GM19239 (cell line): ENCODE data around the gene ACOT11.

Experiments used
- DNase-seq: peaks from one replicate; pipeline ENCODE4 v3.0.0; 2011; ENCODE audit warnings: low spot score; ENCODE audit not compliant: insufficient read length
- FAIRE-seq: peaks from 2 replicates; lab custom pipeline; 2011; peaks lifted over from hg19 to GRCh38; lab: Jason Lieb, UNC

Gene ACOT11

DNA sequence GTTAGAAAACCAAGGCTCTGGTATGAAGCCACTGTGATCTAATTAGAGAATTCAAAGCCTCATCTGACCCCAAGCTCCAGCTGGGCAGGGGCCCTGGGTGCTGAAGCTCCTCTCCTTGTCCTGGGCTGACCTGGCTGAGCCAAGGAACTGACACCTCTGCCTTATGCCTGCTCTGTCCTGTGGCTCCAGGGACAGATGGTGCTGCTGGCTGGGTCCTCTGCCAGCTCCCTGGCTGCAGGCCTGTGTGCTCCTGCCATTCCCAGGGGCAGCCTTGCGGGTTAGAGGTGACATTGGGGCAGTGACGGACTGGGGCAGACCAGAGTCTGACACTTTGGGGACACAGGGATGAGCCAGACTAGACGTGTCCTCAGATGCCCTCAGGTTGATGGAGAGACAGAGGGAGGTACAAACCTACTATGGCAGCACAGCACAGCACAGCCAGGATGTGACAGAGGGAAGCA is 11.8 kb downstream of the ACOT11 start:
- no peak for FAIRE-seq
- DNase-seq: no peak

DNA sequence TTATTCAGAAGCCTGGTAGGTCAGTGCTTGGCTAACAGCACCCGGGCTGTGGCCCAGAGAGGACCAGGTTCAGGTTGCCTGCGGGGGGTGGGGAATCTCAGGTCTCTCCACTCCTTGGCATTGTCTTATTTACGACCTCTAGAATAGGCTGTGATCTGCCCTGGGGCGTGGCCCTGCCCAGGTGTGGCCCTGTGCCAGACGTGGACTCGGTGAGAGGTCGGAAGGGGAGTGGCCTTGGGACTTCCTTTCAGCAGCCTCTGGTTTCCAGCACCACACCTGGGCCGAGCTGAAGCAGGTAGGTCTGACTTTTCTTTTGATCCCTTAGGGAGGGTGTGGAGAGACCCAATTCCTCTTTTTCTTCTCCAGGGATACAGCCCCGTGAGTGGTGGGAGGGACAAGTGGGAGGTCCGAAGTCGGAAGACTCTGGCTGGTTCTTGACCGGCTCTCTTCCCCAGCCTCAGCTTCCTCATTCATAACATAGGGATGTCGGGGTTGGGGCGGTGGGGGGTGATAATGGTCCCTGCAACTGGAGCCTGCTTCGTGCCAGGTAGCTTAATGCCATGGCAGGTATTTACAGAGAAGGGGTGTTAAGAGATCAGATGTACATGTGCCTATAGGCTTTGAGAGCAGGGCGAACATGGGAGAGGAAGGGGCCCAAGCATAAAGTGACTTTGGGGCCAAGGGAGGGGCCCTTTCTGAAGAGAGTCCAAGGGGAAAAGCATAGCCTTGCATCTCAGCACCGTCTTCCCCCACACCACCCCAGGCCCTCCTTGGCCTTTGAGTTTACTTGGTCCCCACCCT is 16.5 kb downstream of the ACOT11 start:
- no peak for DNase-seq
- no peak for FAIRE-seq

DNA sequence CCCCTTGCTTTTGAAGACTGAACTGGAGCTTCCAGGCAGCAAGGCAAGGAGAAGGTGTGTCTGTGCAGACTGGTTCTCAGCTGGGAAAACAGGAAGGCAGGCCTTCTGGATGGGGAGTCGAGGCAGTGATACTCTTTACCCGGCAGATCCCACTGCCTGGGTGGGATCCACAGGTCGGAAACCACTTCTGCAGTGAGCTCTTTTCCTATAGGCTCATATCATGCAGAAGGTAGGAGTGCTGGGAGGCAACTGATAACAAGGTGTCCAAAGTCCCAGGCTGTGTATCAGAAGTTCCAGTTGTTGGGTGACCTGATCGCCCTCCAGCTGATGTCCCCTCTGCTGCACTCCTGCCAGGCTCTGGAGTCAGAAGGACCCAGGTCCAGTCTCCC is 17.1 kb downstream of the ACOT11 start:
- DNase-seq (no peak), FAIRE-seq (no peak)

DNA sequence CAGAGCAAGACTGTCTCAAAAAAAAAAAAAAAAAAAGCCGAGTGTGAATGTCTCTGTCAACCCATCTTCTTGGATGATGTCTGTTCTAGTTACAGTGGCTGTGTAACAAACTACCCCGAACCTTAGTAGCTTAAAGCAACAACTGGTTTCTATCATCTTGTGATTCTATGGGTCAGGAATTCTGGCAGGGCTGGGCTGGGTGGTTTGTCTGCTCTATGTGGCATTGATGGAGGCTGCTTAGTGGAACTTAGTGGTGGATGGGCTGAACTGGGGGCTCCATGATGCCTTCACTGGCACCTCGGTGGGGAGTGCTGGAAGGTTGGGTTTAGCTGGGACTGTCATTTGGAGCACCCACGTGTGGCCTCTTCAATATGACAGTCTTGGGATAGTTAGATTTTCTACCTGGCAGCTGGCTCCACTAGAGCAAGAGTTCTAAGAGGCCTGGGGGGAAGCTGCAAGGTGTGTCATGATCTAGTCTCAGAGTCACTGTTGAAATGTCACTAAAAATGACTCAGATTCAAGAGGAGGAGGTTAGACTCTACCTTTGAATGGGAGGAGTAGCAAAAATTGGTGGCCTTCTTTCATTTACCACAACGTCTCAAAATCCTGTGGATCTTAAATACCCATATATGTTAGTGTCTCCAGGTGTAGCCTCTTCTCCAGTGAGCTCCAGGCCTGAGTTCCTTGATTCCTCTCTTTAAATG is 18.6 kb downstream of the ACOT11 start:
- FAIRE-seq: no peak
- DNase-seq: no peak

DNA sequence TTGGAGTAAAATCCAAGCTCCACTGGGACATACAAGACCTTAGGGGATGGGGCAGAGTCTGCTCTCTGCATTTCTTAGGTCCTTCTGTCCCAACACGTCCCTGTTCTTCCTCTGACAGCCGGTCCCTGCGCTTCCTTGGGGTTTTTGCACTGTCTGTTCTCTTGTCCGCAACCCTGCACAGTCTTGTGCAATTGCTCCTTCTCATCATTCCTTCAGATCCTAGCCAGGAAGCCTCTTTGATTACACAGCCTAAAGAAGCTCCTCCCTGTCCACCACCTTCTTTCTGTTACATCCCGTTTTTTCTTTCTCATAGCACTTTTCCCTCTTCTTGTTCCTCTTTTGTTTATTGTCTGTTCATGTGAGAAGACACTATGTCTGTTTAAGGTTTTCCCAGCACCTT is 19.9 kb downstream of the ACOT11 start:
- no peak for DNase-seq
- FAIRE-seq: no peak

DNA sequence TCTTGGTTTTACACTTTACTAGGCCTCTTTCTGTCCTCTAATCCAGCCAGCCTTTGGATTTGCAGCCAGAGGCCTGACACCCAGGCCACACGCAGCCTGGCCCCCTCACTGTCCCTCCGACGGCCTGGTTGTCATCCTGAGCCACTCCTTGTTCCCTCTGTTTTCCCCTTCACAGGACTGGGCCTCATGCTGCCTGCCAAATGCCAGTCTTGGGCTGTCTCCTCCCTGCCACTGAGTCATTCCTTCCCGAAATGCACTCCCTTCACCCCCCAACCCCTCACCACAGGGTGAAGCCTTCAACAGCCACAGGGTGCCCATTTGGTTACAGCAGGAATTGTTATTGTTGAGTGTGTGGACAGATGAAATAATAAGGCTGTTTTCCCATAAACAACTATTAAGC is 21.3 kb downstream of the ACOT11 start:
- FAIRE-seq (no peak), DNase-seq (no peak)

DNA sequence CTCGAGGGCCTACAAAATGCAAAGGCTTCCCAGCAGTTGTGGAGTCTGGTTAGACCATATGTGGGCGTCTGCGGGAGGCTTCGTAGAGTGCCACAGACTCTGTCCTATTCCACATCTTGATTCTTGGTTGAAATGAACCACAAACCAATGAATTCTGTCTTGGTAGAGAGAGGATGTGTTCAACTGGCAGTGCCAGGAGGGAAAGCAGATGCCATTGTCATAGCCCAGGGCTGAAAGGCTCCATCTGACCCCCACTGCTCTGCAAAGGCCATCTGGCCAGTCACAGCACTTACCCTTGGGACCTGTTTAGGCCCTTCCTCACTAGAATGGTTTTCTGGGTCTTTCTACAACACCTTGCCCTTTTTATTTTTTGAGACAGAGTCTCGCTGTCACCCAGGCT is 22.1 kb downstream of the ACOT11 start:
- FAIRE-seq (no peak), DNase-seq (no peak)

DNA sequence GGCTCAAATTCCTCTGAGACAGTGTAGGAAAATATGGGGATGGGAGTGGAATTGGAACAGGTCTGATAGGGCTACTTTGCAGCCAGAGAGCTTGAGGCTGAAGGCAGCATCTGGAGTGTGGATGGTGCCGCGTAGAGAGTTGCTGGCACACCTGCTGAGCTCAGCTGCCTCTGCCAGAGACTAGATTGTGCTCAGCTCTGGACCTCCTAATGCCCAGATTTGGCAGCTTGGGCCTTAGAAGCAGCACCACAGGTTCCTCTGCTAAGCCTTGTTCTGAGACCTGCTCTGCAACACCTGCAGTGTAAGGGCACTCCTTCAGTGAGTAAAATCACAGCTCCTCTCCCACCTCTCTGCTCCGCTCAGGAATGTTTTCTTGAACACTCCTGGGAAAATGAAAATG is 23.3 kb downstream of the ACOT11 start:
- DNase-seq: no peak
- no peak for FAIRE-seq

DNA sequence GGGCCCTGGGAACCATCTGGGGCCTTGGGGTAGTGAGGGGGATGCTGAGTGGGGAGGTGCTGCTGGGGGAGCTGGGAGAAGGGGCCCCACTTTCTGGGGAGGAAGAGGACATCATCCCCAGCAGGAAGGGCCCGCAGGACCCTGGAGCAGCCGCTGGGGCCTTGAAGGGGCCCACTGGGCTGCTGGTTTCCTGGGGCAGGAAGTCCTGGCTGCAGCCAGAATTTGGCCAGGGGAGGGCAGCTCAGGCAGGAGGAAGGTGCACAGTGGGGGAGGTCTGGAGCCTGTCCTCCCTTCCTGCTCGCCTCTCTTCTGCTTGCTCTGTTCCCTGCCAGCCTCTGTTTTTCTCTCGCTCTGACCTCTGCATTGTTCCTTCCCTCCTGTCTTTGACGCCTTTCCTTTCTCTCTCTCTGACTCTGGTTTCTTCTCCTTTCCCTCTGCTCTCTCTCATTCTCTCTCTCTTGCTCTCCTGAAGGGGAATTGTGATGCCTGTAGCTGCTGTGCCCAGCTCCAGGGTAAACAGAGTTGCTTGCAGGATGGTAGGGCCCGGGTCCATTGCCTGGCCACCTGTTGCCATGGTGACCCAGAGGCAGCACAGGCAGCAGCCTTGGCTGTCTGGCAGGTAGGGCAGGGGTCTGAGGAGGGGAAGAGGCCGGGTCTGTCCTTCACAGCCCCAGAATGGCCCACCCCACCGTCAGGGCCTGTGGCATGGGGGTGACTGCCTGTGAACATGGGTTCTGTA is 23.9 kb downstream of the ACOT11 start:
- FAIRE-seq (no peak), DNase-seq (no peak)

DNA sequence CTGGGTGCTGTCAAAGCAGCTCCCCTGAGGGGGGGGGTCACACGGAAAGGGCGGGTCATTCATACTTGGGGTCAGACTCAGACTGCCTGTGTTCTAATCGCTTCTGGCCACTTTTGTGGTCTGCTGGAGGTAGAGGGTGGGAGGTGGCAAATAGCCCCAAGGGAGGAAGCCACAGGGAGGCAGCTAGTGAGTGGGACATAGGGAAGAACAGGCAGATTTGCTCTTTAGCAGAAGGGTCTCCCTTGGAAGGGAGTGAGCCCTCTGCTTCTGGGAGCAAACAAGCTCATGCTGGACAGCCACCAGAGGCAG is 24.5 kb downstream of the ACOT11 start:
- DNase-seq (no peak), FAIRE-seq (no peak)

DNA sequence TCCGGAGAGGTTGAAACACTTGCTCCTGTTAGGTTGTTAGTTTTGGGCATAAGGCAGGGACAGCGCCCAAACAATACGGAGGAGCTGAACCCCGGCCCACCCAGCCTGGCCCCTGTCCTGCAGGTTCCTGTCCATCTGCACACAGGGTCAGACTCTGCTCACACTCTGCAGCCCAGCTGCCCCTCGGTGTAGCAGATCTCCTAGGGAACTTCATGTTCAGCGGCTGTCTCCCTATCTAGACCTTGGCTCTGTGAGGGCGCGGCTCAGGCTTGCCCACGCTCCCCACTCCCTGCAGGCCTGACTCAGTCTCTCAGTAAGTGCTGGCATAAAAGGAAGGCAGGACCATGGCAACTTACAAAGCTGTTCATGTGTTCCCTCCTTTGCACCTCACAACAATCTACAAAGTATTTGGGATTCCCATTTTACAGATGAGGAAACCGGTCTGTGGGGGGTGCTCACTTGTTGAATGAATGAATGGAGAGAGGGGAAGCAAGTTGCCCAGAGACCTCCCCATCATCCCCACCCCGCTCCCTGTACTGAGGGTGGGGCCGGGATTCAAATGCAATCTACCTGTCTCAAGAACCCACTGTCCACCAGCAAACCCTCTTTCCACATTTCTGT is 26.2 kb downstream of the ACOT11 start:
- no peak for FAIRE-seq
- DNase-seq: no peak

DNA sequence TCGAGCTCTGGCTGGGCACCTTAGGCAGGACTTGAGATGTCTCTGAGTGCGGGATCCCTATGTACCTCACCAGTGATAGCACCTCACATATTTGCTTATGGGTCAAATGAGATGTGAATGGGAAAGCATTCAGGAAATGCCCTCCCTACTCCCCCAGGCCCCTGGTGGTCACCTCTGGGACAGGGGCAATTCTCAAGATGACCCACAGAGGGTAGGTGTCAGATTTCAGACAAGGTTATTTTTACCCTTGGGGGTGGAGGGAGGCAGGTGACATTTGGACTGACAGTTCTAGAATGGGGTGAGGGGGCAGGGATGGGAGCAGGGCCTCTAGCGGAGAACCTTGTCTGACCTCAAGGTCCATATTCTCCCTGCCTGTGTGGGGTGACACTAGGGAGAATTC is 27.1 kb downstream of the ACOT11 start:
- no peak for FAIRE-seq
- no peak for DNase-seq

DNA sequence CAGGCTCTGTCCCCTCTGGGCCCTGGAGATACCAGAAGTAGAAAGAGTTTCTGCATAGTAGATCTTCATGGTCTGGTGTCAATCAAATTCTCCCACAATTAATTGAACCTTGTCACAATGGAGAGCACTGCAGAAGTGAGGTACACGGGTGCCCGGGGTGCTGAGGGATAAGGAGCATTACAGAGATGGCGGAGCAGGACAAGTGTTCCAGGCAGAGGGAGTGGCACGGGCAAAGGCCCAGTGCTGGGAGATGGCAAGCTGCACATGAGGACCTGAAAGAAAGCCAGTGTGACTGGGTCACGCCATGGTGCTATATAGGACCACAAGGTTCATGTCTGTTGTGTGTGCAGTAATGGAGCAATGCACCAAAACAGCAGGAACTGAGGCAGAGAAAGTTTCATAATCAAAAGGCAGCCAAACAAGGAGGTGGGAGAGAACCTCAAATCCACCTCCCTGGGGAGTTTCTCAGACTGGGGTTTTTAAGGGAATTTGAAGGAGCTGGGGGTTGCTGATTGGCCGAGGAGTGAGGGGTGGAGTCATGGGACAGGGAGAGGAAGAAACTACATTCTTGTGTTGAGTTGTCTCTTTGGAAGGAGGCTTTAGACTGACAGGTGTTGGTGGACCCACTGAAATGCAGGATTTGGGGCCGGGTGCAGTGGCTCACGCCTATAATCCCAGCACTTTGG is 27.7 kb downstream of the ACOT11 start:
- FAIRE-seq (no peak), DNase-seq (no peak)

DNA sequence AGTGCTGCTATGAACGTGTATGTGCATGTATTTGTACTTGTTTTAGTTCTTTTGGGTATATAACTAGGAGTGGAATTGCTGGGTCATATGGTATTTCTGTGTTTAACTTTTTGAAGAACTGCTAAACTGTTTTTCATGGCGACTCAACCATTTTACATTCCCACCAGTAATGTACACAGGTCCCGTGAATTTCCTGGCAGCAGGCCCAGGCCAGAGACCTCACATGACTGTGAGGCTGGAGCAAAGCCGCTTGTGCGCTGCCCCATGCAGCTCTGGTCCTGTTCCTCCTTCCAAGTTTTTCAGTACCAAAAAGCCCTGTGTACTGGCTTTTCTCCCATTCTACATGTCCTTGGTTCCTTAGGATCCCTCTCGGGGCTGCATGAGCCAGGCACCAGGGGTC is 29.6 kb downstream of the ACOT11 start:
- DNase-seq (no peak), FAIRE-seq (no peak)

DNA sequence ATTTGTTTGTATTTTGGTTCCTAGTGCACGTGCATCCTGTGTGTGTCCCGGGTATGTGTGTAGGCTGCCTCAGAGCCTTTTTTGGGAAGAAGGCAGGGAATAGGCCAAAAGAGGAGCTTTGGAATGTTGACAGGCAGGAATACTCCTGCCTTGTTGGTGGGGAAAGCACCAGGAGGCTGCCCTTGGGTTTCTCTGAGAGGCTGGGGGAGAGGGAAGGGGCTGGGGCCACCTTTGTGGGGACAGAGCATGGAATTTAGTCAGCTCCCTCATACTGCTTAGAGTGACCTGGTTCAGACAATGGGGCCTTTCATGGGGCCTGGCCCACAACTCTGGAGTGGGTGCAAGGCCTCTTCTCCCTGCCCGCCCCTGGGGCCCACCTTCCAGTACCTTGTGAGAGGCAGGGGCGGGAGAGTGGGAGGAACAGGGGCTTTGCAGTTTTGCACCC is 31.3 kb downstream of the ACOT11 start:
- no peak for FAIRE-seq
- DNase-seq: no peak

DNA sequence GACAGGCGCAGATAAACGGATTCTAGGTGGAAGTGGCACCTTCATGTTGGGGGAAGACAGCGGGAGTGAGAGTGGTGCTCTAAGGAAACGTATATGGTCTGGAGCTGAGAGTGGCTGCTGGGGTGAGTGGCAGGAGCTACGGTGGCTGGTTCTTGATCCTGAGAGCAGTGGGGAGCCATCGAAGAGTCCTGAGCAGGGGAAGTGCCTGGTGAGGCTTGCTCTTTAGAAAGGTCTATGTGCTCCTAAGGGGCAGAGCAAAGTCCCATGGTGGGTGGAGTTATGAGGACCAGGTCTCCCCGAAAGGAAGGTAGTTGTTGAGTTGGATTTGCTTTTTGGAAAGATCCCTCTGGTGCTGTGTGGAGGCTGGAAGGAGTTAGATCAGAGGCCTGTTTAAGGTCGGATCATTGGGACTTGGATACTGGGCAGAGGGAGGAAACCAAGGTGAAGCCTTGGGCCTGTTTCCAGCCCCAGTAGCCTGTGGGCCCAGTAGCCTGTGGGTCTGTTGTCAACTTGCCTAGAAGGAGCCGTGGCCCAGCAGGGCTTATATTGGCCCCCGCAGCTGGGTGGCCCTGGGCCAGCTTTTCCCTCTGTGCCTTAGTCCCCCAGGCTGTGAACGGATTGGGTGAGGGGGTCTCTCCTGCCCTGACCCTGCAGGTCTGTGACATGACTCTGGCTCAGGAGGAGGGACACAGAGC is 33.0 kb downstream of the ACOT11 start:
- FAIRE-seq (no peak), DNase-seq (no peak)

DNA sequence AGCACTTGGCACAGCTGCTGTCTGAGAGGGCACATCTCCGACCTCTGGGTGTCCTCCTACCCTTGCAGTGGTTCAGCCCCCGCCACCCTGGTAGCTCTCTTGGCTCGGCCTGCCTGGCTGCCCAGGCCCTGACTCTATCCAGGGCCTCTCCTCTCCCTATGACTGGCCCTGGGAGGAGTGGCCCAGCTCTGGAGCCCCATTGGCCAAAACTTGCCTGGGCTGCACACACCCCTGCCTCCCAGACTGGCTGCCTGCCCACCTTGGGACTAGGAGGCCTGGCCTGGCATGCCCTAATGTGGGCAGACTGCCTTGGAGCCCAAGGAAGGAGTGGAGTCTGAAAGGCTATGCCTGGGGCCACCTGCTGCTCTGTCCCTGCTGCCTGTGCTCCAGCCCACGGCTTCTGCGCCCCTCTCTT is 33.6 kb downstream of the ACOT11 start:
- FAIRE-seq (no peak), DNase-seq (no peak)

DNA sequence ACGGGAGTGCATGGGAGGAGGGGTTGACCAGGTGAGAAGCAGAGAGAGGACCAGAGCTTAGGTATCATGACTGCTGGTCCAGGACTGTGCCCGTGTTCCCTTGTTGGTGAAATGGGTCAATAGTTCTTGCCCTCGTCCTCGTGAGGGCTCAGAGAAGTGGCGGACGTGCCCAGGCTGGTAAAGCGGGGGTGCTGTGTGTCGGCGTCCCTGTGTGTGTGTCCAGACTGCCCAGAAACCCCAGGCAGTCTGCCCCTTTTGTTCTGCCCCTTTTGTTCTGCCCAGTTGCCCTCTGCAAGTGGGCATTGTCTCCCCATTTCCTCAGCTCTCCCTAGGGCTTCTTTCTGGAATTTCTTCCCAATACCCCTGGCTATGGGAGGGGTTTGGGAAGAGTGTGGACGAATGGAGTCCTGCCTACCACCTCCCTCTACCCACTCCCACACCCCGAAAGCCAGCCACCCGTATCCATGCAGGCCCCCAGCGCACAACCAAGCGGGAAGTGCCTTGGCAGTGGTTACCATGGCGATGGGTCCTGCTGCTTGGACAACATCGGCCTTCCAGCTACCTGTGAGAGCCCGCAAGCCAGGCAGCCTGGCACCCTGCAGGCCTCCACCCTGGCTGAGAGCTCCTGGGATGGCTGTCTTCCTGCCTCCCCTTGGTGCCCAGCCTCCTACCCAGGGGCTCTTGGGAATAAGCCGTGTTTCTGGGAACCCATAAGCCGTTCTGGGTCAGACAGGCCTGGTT is 34.7 kb downstream of the ACOT11 start:
- DNase-seq (no peak), FAIRE-seq (no peak)

DNA sequence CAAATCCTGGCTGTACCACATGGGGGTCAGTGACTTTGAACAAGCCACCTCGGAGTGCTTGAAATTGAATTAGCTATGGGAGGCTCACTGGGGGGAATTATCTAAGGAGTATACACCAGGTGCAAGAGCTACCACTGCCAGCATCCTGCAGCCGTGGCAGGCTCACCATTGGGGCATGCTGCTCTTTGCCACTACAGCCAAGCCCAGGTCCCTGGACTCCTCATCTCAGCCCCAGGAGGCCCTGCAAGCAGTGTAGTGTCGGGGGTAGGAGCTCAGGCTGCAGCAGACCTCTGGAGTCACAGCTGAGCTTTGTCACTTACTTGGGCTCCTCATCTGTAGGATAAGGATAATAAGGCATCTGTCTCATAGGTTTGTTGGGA is 35.3 kb downstream of the ACOT11 start:
- FAIRE-seq: no peak
- DNase-seq: no peak
